HG03159 (cell line): ENCODE data around the gene POPDC2.

ENCODE experiments used
- ATAC-seq: cut with Tn5 transposase; IDR thresholded peaks from one replicate; pipeline ENCODE4 v1.9.1; 2021; ENCODE audit warnings: mild to moderate bottlenecking, moderate library complexity; ENCODE audit not compliant: unreplicated experiment

POPDC2 gene

GRCh38 chr3:119672776-119673175, 12.4 kb upstream of the POPDC2 start:
- ATAC-seq: no peak

DNA sequence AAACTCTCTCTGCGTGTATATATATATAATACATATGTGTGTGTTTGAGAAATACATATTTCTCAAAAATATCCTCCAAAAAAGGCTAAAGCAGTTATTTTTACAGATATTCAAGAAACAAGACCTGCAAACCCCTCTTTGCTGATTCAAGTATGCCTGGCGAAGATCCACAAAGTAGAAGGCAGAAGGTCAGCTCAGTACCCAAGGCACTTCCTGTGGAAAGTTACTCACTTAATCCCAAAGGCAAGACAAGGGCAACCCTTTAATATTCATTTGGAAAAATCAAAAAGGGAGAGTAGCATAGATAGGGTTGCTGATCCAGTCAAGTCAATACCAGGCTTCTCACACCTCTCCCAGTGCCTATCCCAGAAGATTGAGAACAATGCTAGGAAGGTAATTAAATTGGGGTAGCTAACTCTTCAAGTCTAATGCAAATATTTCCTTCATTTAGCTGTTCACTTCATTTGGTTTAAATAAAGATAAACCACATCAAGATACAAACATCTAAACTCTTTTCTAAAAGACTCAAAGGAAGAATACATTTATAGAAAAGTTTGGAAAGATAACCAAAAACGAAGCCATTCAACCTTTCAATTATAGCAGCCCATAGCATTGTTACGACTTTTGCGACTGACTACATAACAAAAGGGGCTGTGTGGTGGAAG, 9.6 kb upstream of the POPDC2 start:
- no peak for ATAC-seq

- no peak for ATAC-seq
These were observed 5.7 kb upstream of the POPDC2 start for GRCh38 chr3:119665954-119666559.

- no peak for ATAC-seq
These were observed 4.5 kb upstream of the POPDC2 start for GRCh38 chr3:119664850-119665379.

DNA sequence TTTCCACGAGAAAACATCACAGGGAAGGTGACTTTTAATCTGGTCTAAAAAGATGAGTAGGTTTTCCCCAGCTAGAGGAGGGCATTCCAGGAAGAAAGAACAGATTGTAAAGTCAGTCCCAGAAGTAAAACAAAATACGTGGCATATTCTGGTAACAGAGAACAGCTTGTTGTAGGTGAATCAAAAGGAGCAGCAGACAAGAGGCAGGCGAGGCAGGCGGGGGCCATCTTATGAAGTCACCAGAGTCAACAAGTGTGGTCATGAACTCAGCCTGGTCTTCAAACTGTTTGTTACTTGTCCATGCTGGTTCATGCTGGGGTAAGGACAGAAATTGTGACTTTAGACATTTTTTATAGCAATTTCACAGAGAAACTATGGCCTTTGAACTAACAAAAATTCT, 4.0 kb upstream of the POPDC2 start:
- no peak for ATAC-seq

GRCh38 chr3:119663885-119664284, 3.5 kb upstream of the POPDC2 start:
- no peak for ATAC-seq

GRCh38 chr3:119662604-119663373, 2.4 kb upstream of the POPDC2 start:
- no peak for ATAC-seq

DNA sequence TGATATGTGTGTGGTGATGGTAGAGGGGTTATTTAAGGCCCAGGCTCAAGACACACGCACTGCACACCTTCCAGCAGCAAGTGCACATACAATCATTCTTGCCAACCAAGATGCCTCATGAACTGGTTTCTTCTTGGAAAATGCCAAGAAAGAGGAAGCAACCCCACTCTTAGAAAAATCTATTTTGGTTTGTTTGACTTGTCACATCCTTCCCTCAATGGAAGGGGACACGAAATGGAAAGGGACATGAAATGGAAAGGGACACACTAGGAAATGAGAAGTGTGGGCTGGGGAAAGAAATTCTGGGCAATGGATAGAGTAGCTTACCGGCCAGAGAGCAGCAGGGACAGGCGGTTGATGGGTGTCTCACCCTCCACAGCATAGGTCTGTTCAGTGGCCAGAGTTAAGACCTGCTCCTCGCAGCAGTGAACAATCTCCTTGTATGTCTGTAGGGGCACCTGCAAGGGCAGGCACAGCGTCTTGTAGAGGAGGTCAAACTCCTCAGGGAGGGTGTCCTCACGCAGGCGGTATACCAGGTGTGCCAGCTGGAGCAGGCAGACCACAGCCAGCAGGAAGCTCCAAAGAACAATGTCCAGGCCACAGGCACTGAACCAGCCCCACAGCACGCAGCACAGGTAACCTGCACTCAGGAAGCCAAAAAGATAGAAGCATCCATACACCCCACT, 640 bp downstream of the POPDC2 start:
- ATAC-seq: no peak

DNA sequence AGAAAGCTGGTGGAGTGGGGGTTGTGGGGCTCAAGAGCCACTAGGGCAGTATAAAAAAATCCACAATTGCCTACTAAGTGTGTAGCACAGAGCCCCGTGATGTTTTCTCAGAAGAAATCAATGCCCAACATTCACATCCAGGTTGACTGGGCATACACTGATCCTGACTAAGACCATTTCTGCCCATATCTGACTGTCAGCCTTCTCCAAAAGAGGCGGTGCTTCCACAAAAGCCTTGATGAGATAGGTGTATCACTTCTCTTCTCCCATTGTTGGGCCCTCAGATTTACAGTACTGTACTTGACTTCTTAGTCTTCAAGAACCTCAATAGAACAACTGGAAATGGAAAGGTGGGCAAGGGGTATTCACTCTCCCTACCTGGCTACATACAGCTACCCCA, 1.4 kb downstream of the POPDC2 start:
- no peak for ATAC-seq

DNA sequence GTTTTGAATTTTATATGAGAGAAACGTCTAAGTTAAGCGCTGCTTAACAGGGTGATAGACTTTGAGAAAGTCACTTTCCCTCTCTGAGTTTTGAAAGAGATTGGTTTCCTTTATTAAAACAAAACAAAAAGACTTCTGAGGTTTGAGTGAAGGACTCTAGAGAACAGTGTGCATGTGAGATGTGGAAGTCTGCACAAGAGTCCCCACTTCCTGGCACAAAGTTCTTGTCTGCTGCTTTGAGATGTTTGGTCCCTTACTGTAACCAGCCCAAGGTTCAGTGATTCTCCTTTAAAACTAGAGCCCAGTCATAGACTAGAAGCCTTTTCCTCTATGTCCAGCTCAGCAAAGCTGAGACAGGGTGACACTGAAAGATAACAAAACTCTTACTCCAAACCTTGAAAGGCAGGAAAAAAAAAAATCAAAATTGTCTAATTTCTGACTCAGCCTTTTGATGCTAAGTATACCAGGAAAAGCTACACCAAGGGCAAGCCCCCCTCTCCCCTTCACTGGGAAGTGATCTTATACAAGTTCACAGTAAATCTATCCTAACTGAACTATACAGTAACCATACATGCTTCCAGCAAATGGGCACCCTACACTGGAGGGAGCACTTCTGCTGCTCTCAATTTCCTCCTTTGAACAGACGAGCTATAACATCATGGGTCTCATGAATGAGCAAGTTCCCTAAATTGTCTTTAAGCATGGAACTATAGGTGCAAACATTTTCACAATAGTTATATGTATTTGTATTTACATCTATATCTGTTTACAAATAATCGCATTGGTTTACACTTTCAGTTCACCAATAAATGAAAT, 2.3 kb downstream of the POPDC2 start:
- no peak for ATAC-seq

GRCh38 chr3:119653876-119654275, 6.5 kb downstream of the POPDC2 start:
- ATAC-seq: no peak

- no peak for ATAC-seq
These were observed 7.9 kb downstream of the POPDC2 start for GRCh38 chr3:119652306-119653033.

- ATAC-seq: no peak
These were observed 10.6 kb downstream of the POPDC2 start for GRCh38 chr3:119649761-119650160.

- ATAC-seq: no peak
These were observed 12.4 kb downstream of the POPDC2 start for GRCh38 chr3:119647843-119648575.

GRCh38 chr3:119647171-119647570, 13.2 kb downstream of the POPDC2 start:
- ATAC-seq: no peak

- ATAC-seq: no peak
These were observed 14.6 kb downstream of the POPDC2 start for GRCh38 chr3:119645813-119646212.

- no peak for ATAC-seq
These were observed 15.9 kb downstream of the POPDC2 start for GRCh38 chr3:119644481-119644880.

DNA sequence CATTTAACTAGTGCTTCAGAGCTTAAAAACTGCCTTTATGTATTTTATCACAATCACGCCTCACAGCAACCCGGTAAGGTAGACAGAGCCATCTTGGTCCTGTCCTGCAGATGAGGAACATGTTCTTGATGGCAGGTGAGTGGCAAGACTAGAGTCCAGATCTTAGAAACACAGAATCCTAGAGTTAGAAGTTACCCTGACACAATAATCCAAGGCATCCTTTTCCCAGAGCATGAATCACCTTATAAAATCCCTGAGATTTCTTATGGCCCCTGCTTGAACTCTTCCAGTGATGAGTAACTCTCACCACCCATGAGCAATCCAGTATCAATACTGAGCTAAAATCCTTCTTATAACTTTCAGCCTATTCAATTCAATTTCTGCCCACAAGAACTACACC, 16.9 kb downstream of the POPDC2 start:
- no peak for ATAC-seq
